Suprapubic skin (tissue), 4 donors: Measurements from ENCODE around the gene CHTF18. TPM values are rescaled to one million over a fixed set of nuclear protein-coding genes. Genes with fewer than 3 reads are reported as not detected.

Experiments
- DNase-seq, 2 donors: peaks; one replicate each; pipeline ENCODE4 v3.0.0-alpha.2; 2019; ENCODE audit warnings: low spot score in 2 of 2
- H3K27ac ChIP-seq: fragments of 200-600 bp; sonication (generic); one replicate; pipeline ENCODE4 v1.5.1; 2019
- H3K27me3 ChIP-seq: fragments of 200-600 bp; sonication (generic); one replicate; pipeline ENCODE4 v1.5.1; 2019
- H3K36me3 ChIP-seq: fragments of 200-600 bp; sonication (generic); one replicate; pipeline ENCODE4 v1.5.1; 2019
- H3K4me1 ChIP-seq: fragments of 200-600 bp; sonication (generic); one replicate; pipeline ENCODE4 v1.5.1; 2019
- H3K4me3 ChIP-seq: fragments of 200-600 bp; sonication (generic); one replicate; pipeline ENCODE4 v1.5.1; 2019; ENCODE audit warnings: mild to moderate bottlenecking
- H3K9me3 ChIP-seq: fragments of 200-600 bp; sonication (generic); one replicate; pipeline ENCODE4 v1.5.1; 2019
- CTCF ChIP-seq, 2 donors: fragments of 200-600 bp in 1 of 2; fragments of 450-650 bp in 1 of 2; sonication (generic) in 1 of 2; IDR thresholded peaks; one replicate each; pipeline ENCODE4 v1.5.1; 2016 to 2019; ENCODE audit warnings: antibody characterized with exemption in 2 of 2, mild to moderate bottlenecking in 1 of 2, moderate library complexity in 1 of 2
- EP300 ChIP-seq: sonication (generic); formaldehyde crosslinking; IDR thresholded peaks from one replicate; pipeline ENCODE4 v1.6.1; 2017; ENCODE audit warnings: antibody characterized with exemption
- POLR2A ChIP-seq, 2 donors: fragments of 450-650 bp; IDR thresholded peaks; one replicate each; pipeline ENCODE4 v1.6.1; 2017; ENCODE audit warnings: antibody characterized with exemption in 2 of 2, mild to moderate bottlenecking in 2 of 2, moderate library complexity in 2 of 2
- POLR2AphosphoS5 ChIP-seq, 3 donors: sonication (generic); formaldehyde crosslinking; IDR thresholded peaks; one replicate each; pipeline ENCODE4 v1.6.1; 2017; ENCODE audit warnings: antibody characterized with exemption in 3 of 3
- WGBS: methylation state at CpG from one replicate; pipeline ENCODE4 v1.1.5; 2018; 5-methylcytosine and 5-hydroxymethylcytosine counted together
- total RNA-seq, 4 donors: library from RNA; depleted of rRNA; stranded (reverse); fragments of >200 nt; gene quantifications; one replicate each; pipeline ENCODE4 v1.1.0, GENCODE V29; 2016

Gene CHTF18
- total RNA-seq, 4 donors from 2014 or later: 12.6 to 22.3 (median 17.3) TPM

GRCh38 chr16:830871-831570 is 42.6 kb downstream of the CHTF18 start:
- Histone ChIP-seq H3K27me3 (peaks cover 40% of the 10 kb centered on the region), H3K27ac (no peak overlapping the region), H3K9me3 (peaks cover 6% of the 10 kb centered on the region), H3K4me3 (no peak overlapping the region), H3K4me1 (no peaks in the 10 kb centered on the region), H3K36me3 (no peaks in the 10 kb centered on the region)
- WGBS: 69% methylated on average over 17 of the region's 24 CpGs
- DNase-seq: no peak
- TF ChIP-seq CTCF (IDR thresholded peaks at IDR 0.05): no peak
- TF ChIP-seq POLR2AphosphoS5 (IDR thresholded peaks at IDR 0.05): no peak
- TF ChIP-seq EP300: no peak
- no peak for TF ChIP-seq POLR2A (IDR thresholded peaks at IDR 0.05)

- H3K9me3 ChIP-seq: peaks cover 13% of the 10 kb centered on the region
- H3K4me3 ChIP-seq: no peak overlapping the region
- no peak for DNase-seq
- WGBS: 64% methylated on average over 15 of the region's 27 CpGs
- TF ChIP-seq POLR2AphosphoS5 (IDR thresholded peaks at IDR 0.05): no peak
- no peak for TF ChIP-seq POLR2A (IDR thresholded peaks at IDR 0.05)
- TF ChIP-seq EP300: no peak
- TF ChIP-seq CTCF (IDR thresholded peaks at IDR 0.05): no peak
- H3K27ac ChIP-seq: no peak overlapping the region
- H3K4me1 ChIP-seq: no peaks in the 10 kb centered on the region
- peaks cover 39% of the 10 kb centered on the region for H3K27me3 ChIP-seq
- no peaks in the 10 kb centered on the region for H3K36me3 ChIP-seq
Measured at GRCh38 chr16:831571-832413, 43.4 kb downstream of the CHTF18 start.

- no peaks in the 10 kb centered on the region for H3K36me3 ChIP-seq
- no peak overlapping the region for H3K27ac ChIP-seq
- no peak overlapping the region for H3K4me3 ChIP-seq
- H3K4me1 ChIP-seq: no peaks in the 10 kb centered on the region
- no peak for DNase-seq
- TF ChIP-seq POLR2A (IDR thresholded peaks at IDR 0.05) (no peak), CTCF (IDR thresholded peaks at IDR 0.05) (no peak), EP300 (no peak), POLR2AphosphoS5 (IDR thresholded peaks at IDR 0.05) (no peak)
- peaks cover 18% of the 10 kb centered on the region for H3K9me3 ChIP-seq
- H3K27me3 ChIP-seq: peaks cover 39% of the 10 kb centered on the region
- 50% methylated on average over 24 of the region's 35 CpGs for WGBS
Measured at GRCh38 chr16:832652-833336, 44.4 kb downstream of the CHTF18 start.

- H3K9me3 ChIP-seq: peaks cover 18% of the 10 kb centered on the region
- WGBS: 79% methylated on average over 11 of the region's 14 CpGs
- H3K27ac ChIP-seq: no peak overlapping the region
- TF ChIP-seq CTCF (IDR thresholded peaks at IDR 0.05) (no peak), EP300 (no peak), POLR2A (IDR thresholded peaks at IDR 0.05) (no peak), POLR2AphosphoS5 (IDR thresholded peaks at IDR 0.05) (no peak)
- DNase-seq: no peak
- H3K4me1 ChIP-seq: no peaks in the 10 kb centered on the region
- H3K27me3 ChIP-seq: peaks cover 39% of the 10 kb centered on the region
- H3K36me3 ChIP-seq: no peaks in the 10 kb centered on the region
- H3K4me3 ChIP-seq: no peak overlapping the region
Measured at GRCh38 chr16:833411-833810, 45.0 kb downstream of the CHTF18 start.

GRCh38 chr16:835373-835772 is 47.0 kb downstream of the CHTF18 start:
- Histone ChIP-seq H3K27me3 (peaks cover 49% of the 10 kb centered on the region), H3K27ac (no peak overlapping the region), H3K9me3 (peaks cover 18% of the 10 kb centered on the region), H3K4me3 (no peak overlapping the region), H3K4me1 (no peaks in the 10 kb centered on the region), H3K36me3 (no peaks in the 10 kb centered on the region)
- DNase-seq: no peak
- no peak for TF ChIP-seq POLR2AphosphoS5 (IDR thresholded peaks at IDR 0.05)
- TF ChIP-seq POLR2A (IDR thresholded peaks at IDR 0.05): no peak
- TF ChIP-seq CTCF (IDR thresholded peaks at IDR 0.05): no peak
- TF ChIP-seq EP300: no peak
- 95% methylated on average over 5 of the region's 10 CpGs for WGBS
